RWPE1 (cell line): ENCODE data around the gene NBEA.
"Not testable (repeated sequence)": the region's sequence is repeated elsewhere in the genome, so short reads cannot be mapped to it uniquely, and the experiment has no call there.

Experiments used
- CTCF ChIA-PET: fragments of 350-600 bp; sonication (Branson Sonifier 250); formaldehyde crosslinking; extraction: SDS; loops from one replicate; lab custom pipeline; 2021; lab: Yijun Ruan, JAX
- POLR2A ChIA-PET: fragments of 400-600 bp; formaldehyde crosslinking; extraction: SDS; loops from one replicate; lab custom pipeline; 2020; ENCODE audit warnings: antibody characterized with exemption; ENCODE audit not compliant: low non-redundant PET; lab: Yijun Ruan, JAX
- DNase-seq: peaks from one replicate; pipeline ENCODE4 v3.0.0; 2012; ENCODE audit warnings: low spot score
- H3K27ac ChIP-seq: fragments of 450-650 bp; 2 replicates; pipeline ENCODE4 v1.5.1; 2017
- TF ChIP-seq, protein P1 (sequence below): fragments of 450-650 bp; conservative IDR thresholded peaks from 2 replicates; pipeline ENCODE4 v1.5.1; 2017; ENCODE audit warnings: low read depth, mild to moderate bottlenecking

Gene NBEA

GRCh38 chr13:35039012-35039411 is 96.9 kb downstream of the NBEA start:
- DNase-seq, result no peak
- TF ChIP-seq, protein P1, sequence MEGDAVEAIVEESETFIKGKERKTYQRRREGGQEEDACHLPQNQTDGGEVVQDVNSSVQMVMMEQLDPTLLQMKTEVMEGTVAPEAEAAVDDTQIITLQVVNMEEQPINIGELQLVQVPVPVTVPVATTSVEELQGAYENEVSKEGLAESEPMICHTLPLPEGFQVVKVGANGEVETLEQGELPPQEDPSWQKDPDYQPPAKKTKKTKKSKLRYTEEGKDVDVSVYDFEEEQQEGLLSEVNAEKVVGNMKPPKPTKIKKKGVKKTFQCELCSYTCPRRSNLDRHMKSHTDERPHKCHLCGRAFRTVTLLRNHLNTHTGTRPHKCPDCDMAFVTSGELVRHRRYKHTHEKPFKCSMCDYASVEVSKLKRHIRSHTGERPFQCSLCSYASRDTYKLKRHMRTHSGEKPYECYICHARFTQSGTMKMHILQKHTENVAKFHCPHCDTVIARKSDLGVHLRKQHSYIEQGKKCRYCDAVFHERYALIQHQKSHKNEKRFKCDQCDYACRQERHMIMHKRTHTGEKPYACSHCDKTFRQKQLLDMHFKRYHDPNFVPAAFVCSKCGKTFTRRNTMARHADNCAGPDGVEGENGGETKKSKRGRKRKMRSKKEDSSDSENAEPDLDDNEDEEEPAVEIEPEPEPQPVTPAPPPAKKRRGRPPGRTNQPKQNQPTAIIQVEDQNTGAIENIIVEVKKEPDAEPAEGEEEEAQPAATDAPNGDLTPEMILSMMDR, result no peak
- CTCF ChIA-PET, result no interaction called here
- H3K27ac ChIP-seq, result no peak overlapping the region
- POLR2A ChIA-PET, result no interaction called here

DNA sequence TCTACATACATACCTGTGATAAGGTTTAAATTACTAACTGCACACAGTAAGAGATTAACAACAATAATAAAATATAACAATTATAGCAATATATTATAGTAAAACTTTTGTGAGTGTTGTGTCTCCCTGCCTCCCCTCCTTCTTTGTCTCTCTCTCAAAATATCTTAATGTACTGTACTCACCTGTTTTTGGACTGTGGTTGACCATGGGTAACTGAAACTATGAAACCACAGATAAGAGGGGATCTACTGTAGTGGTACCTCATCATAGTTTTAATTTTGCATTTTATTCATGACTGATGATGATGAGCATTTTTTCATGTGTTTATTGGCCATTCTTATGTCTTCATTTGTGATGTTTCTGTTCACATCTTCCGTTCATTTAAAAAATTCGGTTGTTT is 104.5 kb downstream of the NBEA start:
- TF ChIP-seq, protein P1, result no peak
- ChIA-PET POLR2A (no interaction called here), CTCF (no interaction called here)
- no peak overlapping the region for H3K27ac ChIP-seq
- DNase-seq, result no peak

DNA sequence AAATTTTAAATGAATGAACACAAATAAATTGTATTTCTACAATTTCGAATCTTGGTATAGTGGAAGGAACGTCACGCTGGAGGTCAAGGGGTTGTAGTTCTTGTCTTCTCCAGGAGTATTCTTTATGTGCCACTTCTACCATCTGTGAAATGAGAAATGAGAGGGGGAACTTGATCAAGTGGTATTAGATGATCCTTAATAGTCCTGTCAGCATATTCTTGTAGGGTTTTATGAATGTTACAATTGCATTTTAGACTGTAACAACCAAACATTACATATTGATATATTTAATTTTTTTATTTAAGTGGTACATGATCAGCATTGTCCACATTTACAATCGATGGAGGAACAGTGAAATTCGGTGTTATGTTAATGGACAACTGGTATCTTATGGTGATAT is 113.6 kb downstream of the NBEA start:
- ChIA-PET CTCF (no interaction called here), POLR2A (no interaction called here)
- no peak overlapping the region for H3K27ac ChIP-seq
- no peak for DNase-seq
- TF ChIP-seq, protein P1, result no peak

DNA sequence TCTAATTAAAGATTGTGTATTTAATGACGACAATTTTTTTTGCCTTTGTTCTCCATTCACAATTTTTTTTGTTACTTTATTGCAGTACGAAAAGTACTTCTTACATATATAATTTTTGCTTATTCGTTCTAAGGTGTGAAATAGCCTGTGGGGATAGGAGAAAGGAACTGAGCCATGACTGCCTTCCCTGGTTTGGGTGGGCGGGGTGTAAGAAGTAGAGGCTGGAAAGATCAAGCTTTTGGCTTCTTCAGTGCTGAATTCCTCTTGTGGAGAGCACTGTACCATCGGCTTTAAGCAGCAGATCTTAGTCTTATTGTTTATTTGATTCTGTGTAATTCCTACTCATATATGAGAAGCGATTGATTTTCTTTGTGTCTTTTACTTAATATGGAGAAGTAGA is 115.8 kb downstream of the NBEA start:
- ChIA-PET CTCF (interaction anchor here (0.6 kb wide), 1 partner anchor 9 kb away, joined by 4 read pairs; no protein-coding TSS in a partner anchor), POLR2A (no interaction called here)
- DNase-seq, result no peak
- no peak overlapping the region for H3K27ac ChIP-seq
- TF ChIP-seq, protein P1, result no peak

GRCh38 chr13:35058585-35058984 is 116.5 kb downstream of the NBEA start:
- DNase-seq, H3K27ac ChIP-seq, POLR2A ChIA-PET: not testable (repeated sequence)
- CTCF ChIA-PET, result interaction anchor here (0.6 to 0.7 kb wide), 2 partner anchors 9 to 970 kb away, joined by 4 read pairs; no protein-coding TSS in a partner anchor

- CTCF ChIA-PET, result interaction anchor here (0.7 kb wide), 1 partner anchor 1116 kb away, joined by 3 read pairs; no protein-coding TSS in a partner anchor
- TF ChIP-seq, protein P1, result no peak
- no peak overlapping the region for H3K27ac ChIP-seq
- POLR2A ChIA-PET, result no interaction called here
- no peak for DNase-seq
Observed at GRCh38 chr13:35086667-35087066, 144.6 kb downstream of the NBEA start.

DNA sequence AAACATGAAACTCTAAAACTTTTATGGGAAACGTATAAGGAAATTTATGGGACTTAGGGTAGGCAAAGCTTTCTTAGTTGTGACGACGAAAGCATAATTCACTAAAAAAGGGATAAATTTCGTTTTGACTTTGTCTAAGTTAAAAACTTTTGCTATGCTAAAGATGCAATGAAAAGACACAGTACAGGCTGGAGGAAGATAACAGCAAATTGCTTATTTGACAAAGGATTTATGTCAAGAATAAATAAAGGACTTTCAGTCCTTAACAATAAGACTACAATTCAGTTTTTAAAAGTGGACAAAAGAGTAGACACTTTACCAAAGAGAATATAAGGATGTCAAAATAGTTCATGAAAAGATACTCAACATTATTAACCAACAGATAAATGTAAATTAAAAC is 150.2 kb downstream of the NBEA start:
- ChIA-PET CTCF (no interaction called here), POLR2A (no interaction called here)
- H3K27ac ChIP-seq, result no peak overlapping the region
- DNase-seq, result no peak
- TF ChIP-seq, protein P1, result no peak
